ENCODE measurements around the gene ECE2. TPM values are rescaled to one million over a fixed set of nuclear protein-coding genes. Genes with fewer than 3 reads are reported as not detected.
A peak's percentile ranks its signal among the peaks of the same experiment; 100 is the strongest.

ECE2 gene
- total RNA-seq, 2 donors from 2014 or later, result not detected

GRCh38 chr3:184299488-184300377 lies 23.9 kb downstream of the ECE2 start:
- WGBS, 2 experiments (ENCODE audit: insufficient coverage in 1 of 2, insufficient read length in 1 of 2), result 17 to 22% methylated on average over 18 to 29 of the region's 29 CpGs

DNA sequence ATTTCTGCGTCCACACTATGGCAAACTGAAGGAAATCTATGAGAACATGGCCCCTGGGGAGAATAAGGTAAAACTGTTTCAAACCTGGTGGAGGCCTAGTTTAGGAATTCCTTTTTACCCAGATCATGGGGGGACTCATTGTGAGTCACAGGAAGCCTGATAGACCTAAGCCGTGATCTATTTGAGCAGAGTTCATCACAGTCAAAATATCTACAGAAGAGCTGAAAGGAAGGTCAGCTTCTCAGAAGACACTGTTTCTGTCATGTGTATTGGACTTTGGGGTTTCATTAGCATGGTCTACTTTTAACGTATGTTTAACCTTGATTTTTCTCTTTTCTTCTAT lies 24.5 kb downstream of the ECE2 start:
- TF ChIP-seq, protein P1, sequence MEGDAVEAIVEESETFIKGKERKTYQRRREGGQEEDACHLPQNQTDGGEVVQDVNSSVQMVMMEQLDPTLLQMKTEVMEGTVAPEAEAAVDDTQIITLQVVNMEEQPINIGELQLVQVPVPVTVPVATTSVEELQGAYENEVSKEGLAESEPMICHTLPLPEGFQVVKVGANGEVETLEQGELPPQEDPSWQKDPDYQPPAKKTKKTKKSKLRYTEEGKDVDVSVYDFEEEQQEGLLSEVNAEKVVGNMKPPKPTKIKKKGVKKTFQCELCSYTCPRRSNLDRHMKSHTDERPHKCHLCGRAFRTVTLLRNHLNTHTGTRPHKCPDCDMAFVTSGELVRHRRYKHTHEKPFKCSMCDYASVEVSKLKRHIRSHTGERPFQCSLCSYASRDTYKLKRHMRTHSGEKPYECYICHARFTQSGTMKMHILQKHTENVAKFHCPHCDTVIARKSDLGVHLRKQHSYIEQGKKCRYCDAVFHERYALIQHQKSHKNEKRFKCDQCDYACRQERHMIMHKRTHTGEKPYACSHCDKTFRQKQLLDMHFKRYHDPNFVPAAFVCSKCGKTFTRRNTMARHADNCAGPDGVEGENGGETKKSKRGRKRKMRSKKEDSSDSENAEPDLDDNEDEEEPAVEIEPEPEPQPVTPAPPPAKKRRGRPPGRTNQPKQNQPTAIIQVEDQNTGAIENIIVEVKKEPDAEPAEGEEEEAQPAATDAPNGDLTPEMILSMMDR (conservative IDR thresholded peaks at IDR 0.05), result no peak
- Histone ChIP-seq H3K9ac (ENCODE audit: extremely low read depth, low read length, poor library complexity, severe bottlenecking) (peak overlapping the region; percentile 80), H3K9me3 (ENCODE audit: control insufficient read depth, low read length) (no peaks in the 10 kb centered on the region), H3K27me3 (ENCODE audit: control insufficient read depth, insufficient read depth, low read length, poor library complexity, severe bottlenecking) (no peaks in the 10 kb centered on the region), H3K27ac (ENCODE audit: low read depth, low read length) (no peak overlapping the region), H3K4me3 (ENCODE audit: low read length) (peak overlapping the region; percentile 96), H3K4me1 (ENCODE audit: control insufficient read depth, insufficient read depth, low read length) (no peaks in the 10 kb centered on the region), H3K36me3 (ENCODE audit: control insufficient read depth, insufficient read depth, low read length) (peaks cover 54% of the 10 kb centered on the region)
- no peak for DNase-seq
- Mint-ChIP-seq H3K4me3 (peak overlapping the region; percentile 98), H3K36me3 (ENCODE audit: low read depth) (peaks cover 56% of the 10 kb centered on the region), H3K4me1 (peaks cover 12% of the 10 kb centered on the region), H3K27me3 (ENCODE audit: insufficient read depth) (no peaks in the 10 kb centered on the region), H3K27ac (peak overlapping the region; percentile 88), H3K9me3 (no peaks in the 10 kb centered on the region)
- WGBS, 2 experiments (ENCODE audit: insufficient coverage in 1 of 2, insufficient read length in 1 of 2), result 88 to 94% methylated on average over 3 of the region's 3 CpGs

More at GRCh38 chr3:184299488-184300377, 23.9 kb downstream of the ECE2 start:
- Mint-ChIP-seq H3K27me3 (ENCODE audit: insufficient read depth) (peaks cover 2% of the 10 kb centered on the region), H3K4me3 (peak overlapping the region; percentile 98), H3K4me1 (peaks cover 12% of the 10 kb centered on the region), H3K9me3 (no peaks in the 10 kb centered on the region), H3K36me3 (ENCODE audit: low read depth) (peaks cover 51% of the 10 kb centered on the region), H3K27ac (peak overlapping the region; percentile 88)
- Histone ChIP-seq H3K9me3 (ENCODE audit: control insufficient read depth, low read length) (no peaks in the 10 kb centered on the region), H3K9ac (ENCODE audit: extremely low read depth, low read length, poor library complexity, severe bottlenecking) (peak overlapping the region; percentile 80), H3K4me3 (ENCODE audit: low read length) (peak overlapping the region; percentile 96), H3K36me3 (ENCODE audit: control insufficient read depth, insufficient read depth, low read length) (peaks cover 48% of the 10 kb centered on the region), H3K4me1 (ENCODE audit: control insufficient read depth, insufficient read depth, low read length) (no peaks in the 10 kb centered on the region), H3K27me3 (ENCODE audit: control insufficient read depth, insufficient read depth, low read length, poor library complexity, severe bottlenecking) (peaks cover 3% of the 10 kb centered on the region), H3K27ac (ENCODE audit: low read depth, low read length) (peak overlapping the region; percentile 34)
- TF ChIP-seq, protein P1 (conservative IDR thresholded peaks at IDR 0.05), result no peak
- no peak for DNase-seq

- no peaks in the 10 kb centered on the region for H3K27me3 ChIP-seq (ENCODE audit: control insufficient read depth, insufficient read depth, low read length, poor library complexity, severe bottlenecking)
- peaks cover 86% of the 10 kb centered on the region for H3K36me3 ChIP-seq (ENCODE audit: control insufficient read depth, insufficient read depth, low read length)
- TF ChIP-seq, protein P1 (conservative IDR thresholded peaks at IDR 0.05), result peak; percentile 67
- Mint-ChIP-seq H3K27me3 (ENCODE audit: insufficient read depth) (no peaks in the 10 kb centered on the region), H3K9me3 (no peaks in the 10 kb centered on the region), H3K4me3 (no peak overlapping the region), H3K4me1 (peaks cover under 1% of the 10 kb centered on the region), H3K27ac (peak overlapping the region; percentile 53), H3K36me3 (ENCODE audit: low read depth) (peaks cover 88% of the 10 kb centered on the region)
- H3K27ac ChIP-seq (ENCODE audit: low read depth, low read length), result no peak overlapping the region
- no peak overlapping the region for H3K9ac ChIP-seq (ENCODE audit: extremely low read depth, low read length, poor library complexity, severe bottlenecking)
- no peaks in the 10 kb centered on the region for H3K9me3 ChIP-seq (ENCODE audit: control insufficient read depth, low read length)
- H3K4me1 ChIP-seq (ENCODE audit: control insufficient read depth, insufficient read depth, low read length), result no peaks in the 10 kb centered on the region
- H3K4me3 ChIP-seq (ENCODE audit: low read length), result no peak overlapping the region
- DNase-seq, result no peak
- 83 to 89% methylated on average over 1 of the region's 1 CpG for WGBS, 2 experiments (ENCODE audit: insufficient coverage in 1 of 2, insufficient read length in 1 of 2)
These were observed 29.8 kb downstream of the ECE2 start for GRCh38 chr3:184305577-184305976.

All from endodermal cell (in vitro differentiated cells).